DND-41 (cell line): Measurements from ENCODE around the gene ELK4.

Experiments
- ATAC-seq: fragments of 200-7000 bp; cut with Tn5 transposase; 3 replicates; pipeline ENCODE4 v1.9.1; 2021; ENCODE audit warnings: low read depth; ENCODE audit not compliant: insufficient read depth
- DNase-seq: peaks from one replicate; pipeline ENCODE4 v3.0.0-alpha.2; 2020
- H2AFZ ChIP-seq: 2 replicates; pipeline ENCODE4 v1.6.0; 2012; ENCODE audit warnings: low read depth, low read length
- H3K27ac ChIP-seq: 2 replicates; pipeline ENCODE4 v1.5.1; 2012; ENCODE audit warnings: low read length, inconsistent platforms
- H3K27me3 ChIP-seq: fragments of 200-600 bp; sonication (generic); 2 replicates; pipeline ENCODE4 v1.6.0; 2012; ENCODE audit warnings: low read length, mild to moderate bottlenecking, inconsistent platforms; ENCODE audit not compliant: insufficient read depth, poor library complexity
- H3K36me3 ChIP-seq: 2 replicates; pipeline ENCODE4 v1.5.1; 2012; ENCODE audit warnings: low read length, inconsistent platforms; ENCODE audit not compliant: insufficient read depth
- H3K4me1 ChIP-seq: 2 replicates; pipeline ENCODE4 v1.5.1; 2012; ENCODE audit warnings: mild to moderate bottlenecking, low read length; ENCODE audit not compliant: insufficient read depth
- H3K4me2 ChIP-seq: 2 replicates; pipeline ENCODE4 v1.6.0; 2012; ENCODE audit warnings: mild to moderate bottlenecking, moderate library complexity, low read length, inconsistent platforms; ENCODE audit not compliant: insufficient read depth
- H3K4me3 ChIP-seq, 2 experiments: fragments of 200-600 bp in 1 of 2; shearing (Covaris generic) in 1 of 2; 2 replicates each; pipeline ENCODE4 v1.5.1; 2012 to 2016; ENCODE audit warnings: inconsistent platforms in 2 of 2, low read length in 2 of 2, mild to moderate bottlenecking in 2 of 2, low read depth in 1 of 2, moderate library complexity in 1 of 2
- H3K79me2 ChIP-seq: 2 replicates; pipeline ENCODE4 v1.6.0; 2012; ENCODE audit warnings: low read length, inconsistent platforms; ENCODE audit not compliant: insufficient read depth
- H3K9ac ChIP-seq: 2 replicates; pipeline ENCODE4 v1.6.0; 2012; ENCODE audit warnings: low read depth, mild to moderate bottlenecking, inconsistent platforms, low read length, moderate library complexity
- H3K9me3 ChIP-seq: 2 replicates; pipeline ENCODE4 v1.5.1; 2012; ENCODE audit warnings: low read length, moderate library complexity, mild to moderate bottlenecking, inconsistent platforms; ENCODE audit not compliant: insufficient read depth, severe bottlenecking
- H4K20me1 ChIP-seq: 2 replicates; pipeline ENCODE4 v1.6.0; 2012; ENCODE audit warnings: low read length; ENCODE audit not compliant: insufficient read depth
- CTCF ChIP-seq: IDR thresholded peaks from 2 replicates; pipeline ENCODE4 v1.5.1; 2012; ENCODE audit warnings: borderline replicate concordance, low read length, moderate library complexity, mild to moderate bottlenecking; ENCODE audit not compliant: poor library complexity, severe bottlenecking; ENCODE audit errors: extremely low read depth
- EZH2 ChIP-seq: IDR thresholded peaks from 3 replicates; pipeline ENCODE4 v1.6.1; 2012; ENCODE audit warnings: borderline replicate concordance, low read depth, mild to moderate bottlenecking, moderate library complexity, low read length, inconsistent platforms; ENCODE audit not compliant: severe bottlenecking

Gene ELK4

GRCh38 chr1:205629751-205630150 is 2.1 kb downstream of the ELK4 start:
- ATAC-seq (no peak), DNase-seq (no peak)
- Histone ChIP-seq H3K27ac (peak overlapping the region; percentile 94; the same call in 1 of the 2 replicates), H3K4me2 (peak overlapping the region; percentile 74), H4K20me1 (peaks cover 33% of the 10 kb centered on the region), H3K4me1 (peaks cover 39% of the 10 kb centered on the region), H3K4me3 (peak overlapping the region in 1 of 2 experiments; percentile 65; a peak in 3 of 4 replicates), H3K36me3 (peaks cover 29% of the 10 kb centered on the region), H3K79me2 (peaks cover 60% of the 10 kb centered on the region), H3K9ac (peak overlapping the region; percentile 92), H2AFZ (no peak overlapping the region), H3K27me3 (no peaks in the 10 kb centered on the region), H3K9me3 (no peaks in the 10 kb centered on the region)
- TF ChIP-seq EZH2 (no peak), CTCF (no peak)

GRCh38 chr1:205627956-205628355 is 3.9 kb downstream of the ELK4 start:
- peaks cover 43% of the 10 kb centered on the region for H3K36me3 ChIP-seq
- H3K27me3 ChIP-seq: no peaks in the 10 kb centered on the region
- no peak overlapping the region for H3K9ac ChIP-seq
- no peak for ATAC-seq
- peaks cover 75% of the 10 kb centered on the region for H3K79me2 ChIP-seq
- no peak overlapping the region for H3K4me3 ChIP-seq
- no peak overlapping the region for H2AFZ ChIP-seq
- H3K9me3 ChIP-seq: no peaks in the 10 kb centered on the region
- no peak overlapping the region for H3K27ac ChIP-seq
- H3K4me2 ChIP-seq: peak overlapping the region; percentile 36; the same call in 1 of the 2 replicates
- H3K4me1 ChIP-seq: peaks cover 38% of the 10 kb centered on the region
- no peak for DNase-seq
- TF ChIP-seq CTCF (no peak), EZH2 (no peak)
- H4K20me1 ChIP-seq: peaks cover 46% of the 10 kb centered on the region

- Histone ChIP-seq H3K79me2 (peaks cover 87% of the 10 kb centered on the region), H3K4me2 (no peak overlapping the region), H2AFZ (no peak overlapping the region), H3K9ac (no peak overlapping the region), H3K4me1 (peaks cover 30% of the 10 kb centered on the region), H4K20me1 (peaks cover 49% of the 10 kb centered on the region), H3K4me3 (no peak overlapping the region), H3K9me3 (no peaks in the 10 kb centered on the region), H3K36me3 (peaks cover 58% of the 10 kb centered on the region), H3K27ac (no peak overlapping the region), H3K27me3 (no peaks in the 10 kb centered on the region)
- ATAC-seq (no peak), DNase-seq (no peak)
- TF ChIP-seq CTCF (no peak), EZH2 (no peak)
These were observed 5.6 kb downstream of the ELK4 start for GRCh38 chr1:205626216-205626615.

- Histone ChIP-seq H3K27ac (no peak overlapping the region), H3K4me1 (peaks cover 10% of the 10 kb centered on the region; the same call in 1 of the 2 replicates), H2AFZ (no peak overlapping the region), H3K9me3 (no peaks in the 10 kb centered on the region), H3K4me3 (no peak overlapping the region), H4K20me1 (peaks cover 45% of the 10 kb centered on the region), H3K36me3 (peaks cover 78% of the 10 kb centered on the region), H3K79me2 (peaks cover 74% of the 10 kb centered on the region), H3K4me2 (no peak overlapping the region), H3K9ac (no peak overlapping the region), H3K27me3 (no peaks in the 10 kb centered on the region)
- TF ChIP-seq CTCF (no peak), EZH2 (no peak)
- ATAC-seq (no peak), DNase-seq (no peak)
These were observed 8.2 kb downstream of the ELK4 start for GRCh38 chr1:205623646-205624045.
